Left renal cortex interstitium (tissue), 4 donors: ENCODE measurements around the gene DNTTIP2. TPM values are rescaled to one million over a fixed set of nuclear protein-coding genes. Genes with fewer than 3 reads are reported as not detected.
A peak's percentile ranks its signal among the peaks of the same experiment; 100 is the strongest.
"Not testable (repeated sequence)": the region's sequence is repeated elsewhere in the genome, so short reads cannot be mapped to it uniquely, and the experiment has no call there.

Source experiments
- DNase-seq, 4 donors: peaks; one replicate each; pipeline ENCODE4 v3.0.0-alpha.2; 2013; ENCODE audit warnings: low read depth in 4 of 4, low spot score in 2 of 4, missing footprints in 1 of 4
- polyA plus RNA-seq, 4 donors: library from polyadenylated mRNA; unstranded; fragments of 120-200 nt; gene quantifications; one replicate each; pipeline ENCODE4 v1.2.1, GENCODE V29; 2013; ENCODE audit not compliant: insufficient read length in 4 of 4

Gene DNTTIP2, protein sequence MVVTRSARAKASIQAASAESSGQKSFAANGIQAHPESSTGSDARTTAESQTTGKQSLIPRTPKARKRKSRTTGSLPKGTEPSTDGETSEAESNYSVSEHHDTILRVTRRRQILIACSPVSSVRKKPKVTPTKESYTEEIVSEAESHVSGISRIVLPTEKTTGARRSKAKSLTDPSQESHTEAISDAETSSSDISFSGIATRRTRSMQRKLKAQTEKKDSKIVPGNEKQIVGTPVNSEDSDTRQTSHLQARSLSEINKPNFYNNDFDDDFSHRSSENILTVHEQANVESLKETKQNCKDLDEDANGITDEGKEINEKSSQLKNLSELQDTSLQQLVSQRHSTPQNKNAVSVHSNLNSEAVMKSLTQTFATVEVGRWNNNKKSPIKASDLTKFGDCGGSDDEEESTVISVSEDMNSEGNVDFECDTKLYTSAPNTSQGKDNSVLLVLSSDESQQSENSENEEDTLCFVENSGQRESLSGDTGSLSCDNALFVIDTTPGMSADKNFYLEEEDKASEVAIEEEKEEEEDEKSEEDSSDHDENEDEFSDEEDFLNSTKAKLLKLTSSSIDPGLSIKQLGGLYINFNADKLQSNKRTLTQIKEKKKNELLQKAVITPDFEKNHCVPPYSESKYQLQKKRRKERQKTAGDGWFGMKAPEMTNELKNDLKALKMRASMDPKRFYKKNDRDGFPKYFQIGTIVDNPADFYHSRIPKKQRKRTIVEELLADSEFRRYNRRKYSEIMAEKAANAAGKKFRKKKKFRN
- polyA plus RNA-seq: 10 to 100 TPM; 58.7 to 87.8 (median 70.4) TPM

DNA sequence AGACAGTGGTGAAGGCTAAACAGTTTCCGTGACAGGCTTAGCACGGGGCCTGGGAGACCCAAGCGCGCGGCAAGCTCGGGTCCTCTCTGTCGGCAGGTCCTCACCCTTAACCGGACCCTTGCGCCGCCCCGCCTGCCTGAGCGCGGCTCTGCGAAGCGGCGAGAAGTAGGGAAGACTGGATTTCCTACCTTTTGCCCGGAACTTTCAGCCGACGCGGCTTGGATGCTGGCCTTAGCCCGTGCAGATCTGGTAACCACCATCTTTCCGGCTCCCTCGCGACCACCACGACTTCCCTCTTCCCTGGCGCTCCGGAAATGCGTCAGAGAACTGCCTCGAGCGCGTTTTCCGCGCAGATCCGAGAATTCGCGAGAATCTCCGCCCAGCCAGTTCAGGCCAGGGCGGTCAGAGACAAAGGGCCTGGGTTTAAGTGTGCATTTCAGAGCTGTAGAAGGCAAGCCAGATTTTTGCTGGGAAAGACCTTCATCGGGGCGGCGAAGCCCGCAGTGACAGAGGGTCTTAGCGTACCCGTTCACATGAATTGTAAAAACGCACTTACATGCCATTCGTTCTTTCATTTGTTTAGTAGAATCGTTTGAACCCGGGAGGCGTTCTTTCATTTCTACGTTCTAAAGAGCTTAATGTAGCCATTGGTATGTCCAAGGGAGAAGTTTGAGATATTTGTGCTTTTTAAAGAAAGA is at the start of gene DNTTIP2:
DNTTIP2 (minus strand) TSS at position 318 of the 698 bp plus-strand sequence; CDS start at position 260, 58 bp downstream.
- peak; percentile 89 to 97 (median 90) for DNase-seq

DNA sequence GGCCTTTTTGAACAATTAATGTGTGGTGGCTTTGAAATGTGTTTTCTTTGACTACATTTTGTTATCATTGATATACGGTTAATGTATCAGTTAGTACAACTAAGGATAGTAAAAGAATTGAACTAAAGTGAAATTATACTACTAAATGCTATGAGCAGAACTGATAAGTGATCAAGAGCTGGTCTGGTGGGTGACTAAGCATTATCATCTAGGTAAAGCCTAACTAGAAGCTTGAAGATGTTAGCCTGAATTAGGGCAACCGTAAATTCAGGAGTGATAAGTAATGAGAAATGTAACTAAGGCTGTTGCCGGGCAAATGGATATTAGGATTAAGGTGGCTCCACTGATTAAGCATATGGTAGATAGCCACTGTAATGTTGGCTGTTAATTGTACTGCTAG is 46.2 kb upstream of the DNTTIP2 start:
- no peak for DNase-seq

DNA sequence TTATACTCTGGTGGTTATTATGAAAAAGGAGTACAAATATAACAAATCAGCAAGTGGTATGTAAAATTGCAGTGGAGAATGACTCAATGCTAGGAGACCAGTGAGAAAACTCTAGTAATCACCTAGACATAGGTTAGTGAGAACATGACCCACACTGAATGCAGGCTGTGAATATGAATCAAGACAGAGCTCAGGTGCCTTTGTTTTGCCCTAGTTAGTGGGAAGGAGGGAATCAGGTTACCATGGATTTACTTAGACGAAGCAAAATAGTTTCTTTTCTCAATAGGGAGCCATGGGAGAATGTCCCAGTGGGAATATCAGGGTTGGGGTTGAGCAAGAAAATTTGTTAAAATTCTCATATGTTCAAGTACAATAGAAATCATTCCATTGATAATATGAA is 40.8 kb upstream of the DNTTIP2 start:
- DNase-seq: no peak

DNA sequence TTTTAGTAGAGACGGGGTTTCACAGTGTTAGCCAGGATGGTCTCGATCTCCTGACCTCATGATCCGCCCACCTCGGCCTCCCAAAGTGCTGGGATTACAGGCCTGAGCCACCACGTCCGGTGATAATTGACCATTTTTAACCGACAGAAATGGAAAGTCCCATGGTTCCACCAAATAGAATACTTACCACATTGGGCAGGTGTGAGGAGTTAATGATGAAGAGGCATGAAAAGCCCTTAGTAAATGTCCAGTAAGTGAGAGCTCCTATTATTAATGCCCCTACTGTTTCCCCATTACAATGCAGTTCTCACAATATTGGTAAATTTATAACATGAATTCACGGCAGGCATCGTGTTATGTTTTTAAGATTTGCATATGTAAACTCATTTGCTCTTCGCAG is 38.3 kb upstream of the DNTTIP2 start:
- DNase-seq: no peak

DNA sequence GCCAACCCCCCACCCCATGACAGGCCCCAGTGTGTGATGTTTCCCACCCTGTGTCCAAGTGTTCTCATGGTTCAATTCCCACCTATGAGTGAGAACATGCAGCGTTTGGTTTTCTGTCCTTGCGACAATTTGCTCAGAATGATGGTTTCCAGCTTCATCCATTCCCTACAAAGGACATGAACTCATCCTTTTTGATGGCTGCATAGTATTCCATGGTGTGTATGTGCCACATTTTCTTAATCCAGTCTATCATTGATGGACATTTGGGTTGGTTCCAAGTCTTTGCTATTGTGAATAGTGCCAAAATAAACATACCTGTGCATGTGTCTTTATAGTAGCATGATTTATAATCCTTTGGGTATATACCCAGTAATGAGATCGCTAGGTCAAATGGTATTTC is 31.9 kb upstream of the DNTTIP2 start:
- not testable (repeated sequence) for DNase-seq

DNA sequence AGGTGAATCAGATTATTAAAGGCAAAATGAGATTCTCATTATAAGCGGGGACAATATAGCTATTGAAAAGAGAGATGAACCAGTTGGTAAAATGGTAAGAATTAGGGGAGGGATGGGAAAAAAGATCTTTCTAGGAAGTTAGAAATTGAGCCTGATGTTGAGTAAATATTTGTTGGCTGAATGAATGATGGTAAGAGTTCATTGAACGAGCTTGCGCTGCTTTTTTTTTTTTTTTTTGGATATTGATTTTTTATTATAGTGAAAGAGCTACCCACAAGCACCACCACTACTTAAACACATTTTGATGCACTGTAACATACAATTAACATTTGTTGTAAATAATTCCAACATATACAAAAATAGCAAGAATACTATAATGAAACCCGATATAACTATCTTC is 31.3 kb upstream of the DNTTIP2 start:
- DNase-seq: no peak

DNA sequence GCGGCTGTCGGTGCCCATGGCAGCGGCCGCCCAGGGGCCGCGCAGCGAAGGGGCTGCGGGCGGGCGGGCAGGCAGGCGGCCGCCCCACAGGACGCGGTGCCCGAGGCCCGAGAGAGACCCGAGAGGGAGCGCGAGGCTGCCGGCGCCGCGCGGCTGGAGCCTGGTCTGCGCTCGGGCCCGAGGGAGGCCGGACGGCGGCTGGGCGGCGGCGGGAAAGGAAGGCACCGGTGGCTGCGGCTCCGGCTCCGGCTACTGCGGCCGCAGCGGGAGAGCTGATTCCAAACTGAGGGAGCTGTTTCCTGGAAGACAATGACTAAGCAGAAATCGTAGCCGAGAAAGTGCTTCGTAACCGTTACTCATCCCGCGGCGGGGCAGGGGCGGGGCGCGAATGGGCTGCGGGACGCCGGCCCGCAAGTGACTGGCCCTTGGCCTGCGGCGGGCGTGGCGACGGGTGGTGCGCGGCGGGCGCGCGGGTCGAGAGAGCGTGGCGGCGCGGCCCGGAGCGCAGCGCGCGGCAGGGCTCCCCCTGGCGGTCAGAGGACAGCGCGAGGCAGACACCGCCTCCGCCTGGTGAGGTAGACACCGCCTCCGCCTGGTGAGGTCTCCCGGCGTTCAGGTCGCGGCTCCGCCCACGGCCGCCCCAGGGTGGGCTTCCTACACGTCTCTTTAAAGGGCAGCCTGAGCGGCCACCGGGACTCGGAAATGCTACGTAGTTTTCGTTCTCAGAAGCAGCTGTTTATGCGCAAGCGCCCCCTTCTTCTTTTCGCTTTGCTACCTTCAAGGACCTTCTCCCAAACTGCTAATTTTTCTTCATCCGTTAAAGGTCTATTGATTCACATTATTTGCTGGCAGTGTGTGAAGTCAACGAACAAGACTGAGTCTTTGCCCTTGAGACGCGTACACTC is 30.4 kb upstream of the DNTTIP2 start, which contains the start of gene GCLM:
GCLM (minus strand) TSS at position 285 of the 905 bp plus-strand sequence; CDS start at position 18, 267 bp downstream.
- DNase-seq: peak; percentile 59 to 79 (median 75)

DNA sequence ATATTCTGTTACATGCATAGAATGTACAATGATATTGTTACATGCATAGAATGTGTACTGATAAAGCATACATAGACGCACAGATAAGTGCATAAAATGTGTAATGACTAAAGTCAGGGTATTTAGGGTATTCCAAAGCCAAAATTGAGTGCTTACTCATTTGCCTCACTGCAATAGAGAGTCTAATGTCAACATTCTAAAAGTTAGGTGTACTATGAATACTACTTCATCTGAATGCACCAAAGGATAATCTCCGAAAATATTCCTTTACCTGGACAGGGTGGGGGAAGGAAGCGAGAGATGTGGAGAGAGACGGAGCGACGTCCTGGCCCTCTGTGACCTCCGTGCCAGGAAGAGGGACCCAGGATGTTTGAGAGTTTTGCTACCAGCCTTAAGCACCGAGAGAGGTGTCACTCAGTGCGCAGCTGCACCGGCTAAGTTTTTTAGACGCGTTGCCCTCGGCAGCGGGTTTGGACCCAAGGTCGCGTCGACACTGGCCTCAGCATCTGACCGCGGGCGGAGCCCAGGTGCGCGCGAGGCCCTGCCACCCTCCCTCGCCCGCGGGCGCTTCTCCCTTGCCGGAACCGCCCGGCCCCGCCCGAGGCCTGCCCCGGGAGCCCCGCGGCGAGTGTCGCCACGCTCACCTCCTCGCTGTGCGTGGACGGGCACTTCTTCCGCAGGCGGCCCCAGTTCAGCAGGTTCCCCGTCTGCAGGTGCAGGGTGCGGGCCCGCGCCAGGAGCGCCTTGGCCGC is 29.6 kb upstream of the DNTTIP2 start:
- DNase-seq: peak in 1 of 4 donors; percentile 10

DNA sequence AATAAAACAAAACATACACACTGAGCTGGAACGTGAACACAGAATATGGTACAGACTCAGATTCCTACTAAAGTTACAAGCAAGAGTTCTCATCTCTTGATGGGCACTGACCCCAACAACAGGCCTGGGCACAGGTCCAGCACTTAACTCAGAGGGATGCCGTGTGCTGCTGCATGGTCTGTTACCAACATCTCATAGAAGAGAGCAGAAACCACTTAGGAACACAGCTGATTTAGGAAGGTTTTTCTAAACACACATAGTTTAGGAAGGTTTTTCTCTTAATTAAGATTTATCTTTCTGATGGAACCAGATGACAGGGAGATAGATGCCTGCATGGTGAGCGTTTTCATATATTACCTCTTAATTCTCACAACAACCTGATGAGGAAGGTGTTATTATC is 28.7 kb upstream of the DNTTIP2 start:
- DNase-seq: no peak

DNA sequence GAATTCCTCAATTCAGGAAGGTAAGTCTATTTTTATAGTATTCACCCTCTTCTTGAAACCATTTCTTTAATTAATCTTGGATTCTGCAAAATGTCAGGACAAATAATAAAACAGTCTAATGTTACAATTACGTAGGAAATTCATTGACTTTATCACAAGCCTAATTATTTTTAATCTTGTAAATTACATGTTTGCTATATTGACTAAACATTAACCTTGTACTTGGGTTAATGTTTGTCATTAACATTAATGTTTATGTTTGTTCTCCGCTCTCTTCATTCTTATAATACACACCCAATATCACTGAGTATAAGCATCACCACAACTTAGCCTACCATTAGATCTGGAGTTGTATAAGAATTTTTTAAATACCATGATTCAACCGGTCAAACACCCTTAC is 27.5 kb upstream of the DNTTIP2 start:
- no peak for DNase-seq

DNA sequence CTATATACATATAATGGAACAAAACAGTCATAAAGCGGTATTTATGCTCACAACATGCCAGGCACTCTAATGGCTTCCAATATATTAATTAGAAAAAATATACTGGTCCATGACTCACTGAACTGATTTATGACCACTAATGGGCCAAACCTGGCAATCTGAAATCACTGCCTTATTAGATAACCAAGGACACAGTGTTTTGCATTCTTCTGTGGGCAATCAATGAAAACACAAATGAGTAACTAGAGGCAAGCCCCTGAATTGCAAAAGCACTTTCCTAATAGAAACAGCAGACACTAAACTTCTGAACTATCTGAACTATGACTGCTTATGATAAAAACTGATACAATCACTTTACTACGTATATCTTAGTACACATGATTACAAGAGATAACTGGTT is 26.7 kb upstream of the DNTTIP2 start:
- no peak for DNase-seq

DNA sequence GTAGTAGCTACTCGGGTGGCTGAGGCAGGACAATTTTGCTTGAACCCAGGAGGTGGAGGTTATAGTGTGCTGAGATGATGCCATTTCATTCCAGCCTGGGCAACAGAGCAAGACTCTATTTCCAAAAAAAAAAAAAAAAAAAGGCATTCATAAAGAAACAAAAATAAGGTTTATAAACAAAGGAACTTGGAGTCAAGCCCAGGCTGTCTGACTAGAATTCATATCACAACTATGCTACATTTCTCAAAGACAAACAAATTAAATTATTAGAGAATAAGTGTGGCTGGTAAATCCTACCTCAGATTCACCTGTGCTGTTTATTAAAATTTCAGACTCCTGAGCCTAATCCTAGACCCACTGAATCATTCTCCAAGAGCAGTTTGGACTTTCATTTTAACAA is 26.0 kb upstream of the DNTTIP2 start:
- DNase-seq: no peak

DNA sequence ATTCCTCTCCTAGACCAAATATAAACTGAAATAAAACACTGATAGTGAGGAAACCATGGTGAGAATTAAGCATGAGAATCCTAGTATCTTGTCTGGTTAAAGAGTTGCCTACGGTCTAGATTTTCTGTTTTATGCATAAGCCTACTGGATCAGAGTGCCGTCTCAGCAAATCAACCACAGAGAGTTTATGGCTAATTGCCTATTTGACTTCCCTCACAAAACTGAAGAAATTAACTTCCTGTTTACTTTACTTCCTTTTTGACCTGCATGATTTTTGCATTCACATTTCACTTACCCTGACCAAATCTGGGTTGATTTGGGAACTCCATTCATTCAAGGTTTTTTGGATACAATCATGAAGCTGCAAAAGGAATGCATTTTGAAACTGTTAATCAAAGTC is 25.2 kb upstream of the DNTTIP2 start:
- no peak for DNase-seq

DNA sequence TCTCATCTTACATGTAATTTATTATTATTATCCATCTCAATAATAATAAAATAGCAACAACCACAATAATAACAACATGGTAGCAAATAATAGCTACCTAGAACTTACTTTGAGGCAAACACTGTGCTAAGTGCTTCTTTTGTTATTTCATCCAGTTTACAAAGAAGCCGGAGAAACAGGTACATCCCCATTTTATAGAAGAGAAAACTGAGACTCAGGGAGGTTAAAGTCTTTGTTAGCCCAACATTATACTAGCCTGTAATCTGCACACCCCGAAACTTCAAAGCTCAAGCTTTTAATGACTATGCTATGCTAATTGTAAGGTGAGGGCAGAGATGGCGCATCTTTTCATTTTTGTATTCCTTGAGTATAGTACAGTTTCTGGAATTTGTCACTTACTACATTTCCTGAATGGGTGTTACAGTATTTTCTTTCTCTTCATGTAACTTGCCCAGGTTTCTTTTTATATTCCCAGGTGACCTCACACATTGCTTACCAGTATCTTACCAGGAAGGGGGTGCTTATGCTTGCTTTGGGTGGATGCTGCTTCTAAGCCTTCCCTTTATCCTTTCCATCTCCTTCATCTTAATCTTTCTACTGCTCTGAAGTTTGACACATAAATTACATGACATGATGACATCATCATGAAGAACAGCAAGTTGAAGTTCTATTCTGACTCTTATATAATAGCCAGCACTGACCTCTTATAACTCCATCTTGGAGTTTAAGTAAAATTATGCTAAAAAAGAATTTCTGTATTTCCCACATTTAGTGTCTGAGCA is 21.9 kb upstream of the DNTTIP2 start:
- DNase-seq: no peak

DNA sequence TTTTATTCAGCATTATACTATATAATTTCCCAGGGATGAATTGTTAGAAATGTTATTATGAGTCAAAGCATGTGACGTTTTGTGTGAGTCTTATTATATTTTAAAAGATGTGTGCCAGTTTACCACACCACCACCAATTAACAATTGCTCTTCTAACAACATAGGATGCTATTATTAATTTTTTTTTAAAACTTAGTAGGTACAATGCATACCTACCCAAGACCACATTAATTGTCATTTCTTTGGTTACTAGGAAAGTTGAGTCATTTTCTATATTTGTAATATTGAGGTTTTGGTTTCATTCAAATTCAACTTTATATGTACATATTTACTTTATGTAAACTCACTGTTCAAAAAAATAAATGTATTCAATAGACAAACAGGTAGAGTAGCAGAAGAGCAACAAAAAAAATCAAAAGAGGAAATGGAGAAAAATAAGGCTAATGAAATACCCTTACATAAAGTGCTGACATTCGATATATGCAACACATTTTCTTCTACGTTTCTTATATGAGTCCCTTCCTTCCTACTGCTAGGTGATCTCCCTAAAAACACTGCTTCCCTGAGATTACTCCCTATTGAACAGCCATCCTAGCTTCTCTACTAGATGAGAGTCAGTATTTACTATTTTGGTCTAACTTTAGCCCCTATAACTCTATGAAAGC is 20.7 kb upstream of the DNTTIP2 start:
- DNase-seq: no peak

DNA sequence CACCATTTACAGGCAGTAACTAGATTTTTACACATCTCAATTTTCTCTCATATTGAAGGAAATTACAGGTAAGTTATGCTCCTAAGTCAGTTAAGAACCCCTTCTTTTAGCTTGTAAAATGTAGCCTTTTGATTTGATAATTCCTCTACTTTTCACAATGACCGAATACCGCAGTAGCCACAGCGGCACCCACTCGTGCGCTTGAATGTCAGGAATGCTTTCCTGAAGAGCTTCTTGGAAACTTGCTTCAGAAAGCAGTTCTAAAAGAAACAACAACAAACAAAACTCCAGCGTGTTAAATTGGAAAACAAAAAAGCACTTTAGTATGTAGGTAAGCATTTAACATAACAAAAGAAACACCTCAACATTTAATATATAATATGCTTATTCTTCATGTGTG is 9.9 kb upstream of the DNTTIP2 start:
- no peak for DNase-seq

DNA sequence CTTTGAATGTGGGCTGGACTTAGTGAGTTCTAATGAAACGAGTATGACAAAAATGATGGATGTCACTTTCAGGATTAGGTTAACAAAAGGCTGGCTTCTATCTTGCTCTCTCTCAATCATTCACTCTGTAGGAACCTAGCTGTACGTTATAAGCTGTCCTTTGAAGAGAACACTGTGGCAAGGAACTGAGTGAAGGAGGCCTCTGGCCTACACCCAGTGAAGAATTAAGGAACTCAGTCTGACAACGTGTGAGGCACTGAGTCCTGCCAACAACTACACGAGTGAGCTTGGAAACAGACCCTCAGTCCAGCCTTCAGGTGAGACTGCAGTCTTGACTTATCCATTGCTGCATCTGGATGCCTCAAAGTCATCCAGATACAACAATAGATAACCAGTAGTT is 3.3 kb upstream of the DNTTIP2 start:
- no peak for DNase-seq

DNA sequence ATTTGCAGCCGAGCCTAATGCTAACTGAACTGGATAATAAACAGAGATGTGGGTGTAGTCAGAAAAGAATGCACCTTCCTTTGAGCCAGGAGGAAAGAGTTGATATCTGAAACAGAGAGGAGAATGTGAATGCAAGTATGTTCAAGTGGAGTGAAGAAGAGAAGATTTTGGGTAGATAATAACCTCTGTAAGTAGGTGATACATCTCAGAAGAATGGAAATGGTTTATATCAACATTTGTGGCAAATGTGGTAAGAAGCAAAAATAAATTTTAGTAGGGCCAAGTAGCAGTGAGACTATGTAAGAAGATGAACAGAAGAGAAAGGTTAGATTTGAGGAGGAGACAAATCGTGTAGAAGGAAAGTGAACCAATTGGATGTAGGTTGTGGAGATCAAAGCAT is 1.7 kb upstream of the DNTTIP2 start:
- DNase-seq: no peak
